Heart left ventricle (tissue), 13 donors: ENCODE data around the gene SLC25A1.

Experiments
- CTCF ChIP-seq, 12 donors: fragments of 200-600 bp; sonication (generic) in 4 of 12; IDR thresholded peaks; one replicate each; pipeline versions ENCODE4 v1.5.0 to v1.8.0; 2018 to 2022; ENCODE audit warnings: antibody characterized with exemption in 12 of 12, mild to moderate bottlenecking in 5 of 12
- POLR2A ChIP-seq, 2 donors: fragments of 450-650 bp; IDR thresholded peaks; one replicate each; pipeline ENCODE4 v1.6.1; 2017; ENCODE audit warnings: antibody characterized with exemption in 2 of 2, mild to moderate bottlenecking in 2 of 2, moderate library complexity in 2 of 2
- donor health status: ischemic (EF 13 %, LVEDD 7.1; RV severe dilation, severe dysfunction).
- donor health status: DM: no; HTN: yes; CAD: no.
- donor health status: DM: no; HTN: no; CAD: no.
- donor health status: ischemic (EF 25% LVEDD 6.9; RV normal size, moderate dysfunction).
- donor health status: ischemic (EF 25% LVEDD 5.7; RV mildly dilated, moderate dysfunction).
- donor health status: ischemic (EF 35%, LVEDD 5.7; RV mildly dilated, moderate dysfunction).
- donor health status: nonischemic (EF 11% LVEDD 7.7; RV severe dilation, severe dysfunction).
- donor health status: DM: yes; HTN: yes; CAD: no.
- donor health status: PGD.
- donor health status: ischemic (EF 29% LVEDD 5.4; RV normal size, mild dysfunction).
- donor health status: nonischemic (EF 23%, LVEDD 6.1; RV moderate dilation, normal function).

- TF ChIP-seq CTCF (IDR thresholded peaks at IDR 0.05) (no peak), POLR2A (IDR thresholded peaks at IDR 0.05) (no peak)
Measured at GRCh38 chr22:19128946-19129727, 49.4 kb downstream of the SLC25A1 start.
